NCI-H510A treated with DMSO at 0.1 percent for 48 hours (cell line): ENCODE measurements around the gene DRC7.
A peak's percentile ranks its signal among the peaks of the same experiment; 100 is the strongest.
"Not testable (repeated sequence)": the region's sequence is repeated elsewhere in the genome, so short reads cannot be mapped to it uniquely, and the experiment has no call there.

Experiments used
- DNase-seq: peaks from one replicate; lab custom pipeline; 2025; lab: John Stamatoyannopoulos, UW

The DRC7 gene

GRCh38 chr16:57711993-57712392 lies 17.4 kb downstream of the DRC7 start:
- DNase-seq, result no peak

GRCh38 chr16:57712569-57712968 lies 18.0 kb downstream of the DRC7 start:
- DNase-seq, result not testable (repeated sequence)

- no peak for DNase-seq
These were observed 19.0 kb downstream of the DRC7 start for GRCh38 chr16:57713596-57713995.

GRCh38 chr16:57714047-57714446 lies 19.4 kb downstream of the DRC7 start:
- DNase-seq, result no peak

- DNase-seq, result no peak
These were observed 25.6 kb downstream of the DRC7 start for GRCh38 chr16:57720142-57720575.

GRCh38 chr16:57721356-57722209 lies 27.0 kb downstream of the DRC7 start:
- no peak for DNase-seq

- DNase-seq, result no peak
These were observed 27.5 kb downstream of the DRC7 start for GRCh38 chr16:57722210-57722499.

GRCh38 chr16:57722651-57723050 lies 28.0 kb downstream of the DRC7 start:
- DNase-seq, result no peak

- no peak for DNase-seq
These were observed 28.6 kb downstream of the DRC7 start for GRCh38 chr16:57723170-57723569.

GRCh38 chr16:57724531-57724930 lies 29.9 kb downstream of the DRC7 start:
- DNase-seq, result no peak

- DNase-seq, result no peak
These were observed 30.5 kb downstream of the DRC7 start for GRCh38 chr16:57725151-57725550.

- DNase-seq, result no peak
These were observed 30.9 kb downstream of the DRC7 start for GRCh38 chr16:57725554-57725953.

- DNase-seq, result no peak
These were observed 31.4 kb downstream of the DRC7 start for GRCh38 chr16:57725976-57726375.

GRCh38 chr16:57726433-57726947 lies 31.9 kb downstream of the DRC7 start:
- no peak for DNase-seq

- DNase-seq, result no peak
These were observed 33.0 kb downstream of the DRC7 start for GRCh38 chr16:57727610-57728009.

GRCh38 chr16:57728336-57729181 lies 34.0 kb downstream of the DRC7 start:
- DNase-seq, result peak; percentile 8

GRCh38 chr16:57729182-57729484 lies 34.5 kb downstream of the DRC7 start:
- no peak for DNase-seq

- DNase-seq, result not testable (repeated sequence)
These were observed 35.2 kb downstream of the DRC7 start for GRCh38 chr16:57729852-57730251.

- DNase-seq, result no peak
These were observed 36.4 kb downstream of the DRC7 start for GRCh38 chr16:57730771-57731730.

GRCh38 chr16:57732037-57732436 lies 37.4 kb downstream of the DRC7 start:
- no peak for DNase-seq

- DNase-seq, result no peak
These were observed 38.1 kb downstream of the DRC7 start for GRCh38 chr16:57732714-57733113.

- DNase-seq, result no peak
These were observed 39.8 kb downstream of the DRC7 start for GRCh38 chr16:57734308-57734924.
